NCI-H2171 (cell line): ENCODE results near the gene DDX47.

Experiments
- DNase-seq: peaks from one replicate; lab custom pipeline; 2025; lab: John Stamatoyannopoulos, UW

Gene DDX47

DNA sequence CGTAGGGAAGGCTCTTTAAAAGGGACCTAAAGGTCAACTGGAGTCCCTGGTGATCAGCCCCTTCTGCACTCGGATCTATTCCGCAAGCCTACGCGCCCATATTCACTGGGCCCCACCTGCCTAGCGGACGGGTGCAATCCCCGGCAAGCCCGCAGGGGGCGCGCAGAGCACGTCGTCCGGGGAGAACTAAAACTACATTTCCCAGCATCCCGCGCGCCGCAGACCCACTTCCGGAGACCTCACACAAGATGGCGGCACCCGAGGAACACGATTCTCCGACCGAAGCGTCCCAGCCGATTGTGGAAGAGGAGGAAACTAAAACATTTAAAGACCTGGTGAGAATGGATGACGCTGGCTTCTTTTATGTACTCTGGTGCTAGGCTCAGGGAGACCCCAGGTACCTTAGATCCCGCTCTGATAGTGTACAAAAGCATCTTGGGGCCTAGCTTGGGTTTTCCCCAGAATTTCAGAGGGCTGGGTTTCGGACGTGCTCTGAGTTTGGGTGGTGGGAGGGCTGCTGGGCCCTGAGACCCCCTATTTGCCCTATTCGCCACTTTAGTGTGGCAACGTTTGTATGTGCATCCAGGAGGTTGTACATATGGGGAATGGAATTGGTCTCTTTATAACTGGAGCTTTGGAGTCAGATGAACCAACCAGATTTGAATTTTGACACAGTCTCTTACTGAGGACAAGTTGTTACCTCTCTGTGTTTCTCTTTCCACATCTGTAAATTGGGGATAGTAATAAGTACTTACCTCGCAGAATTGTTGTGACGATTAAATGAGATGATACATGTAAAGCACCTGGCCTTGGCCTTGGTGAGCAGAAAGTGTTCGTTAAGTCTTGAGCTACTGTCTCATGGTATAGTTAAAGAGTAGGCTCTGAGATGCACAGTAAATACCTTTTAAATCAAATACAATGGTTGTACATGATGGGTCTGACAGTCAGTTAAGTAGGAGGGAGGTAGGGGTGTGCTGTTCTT, at the start of gene DDX47:
Gene DDX47 (plus strand): TSS at position 227 of the 982 bp plus-strand sequence. CDS start 22 bp downstream, at position 249.
- peak; percentile 76 for DNase-seq

DNA sequence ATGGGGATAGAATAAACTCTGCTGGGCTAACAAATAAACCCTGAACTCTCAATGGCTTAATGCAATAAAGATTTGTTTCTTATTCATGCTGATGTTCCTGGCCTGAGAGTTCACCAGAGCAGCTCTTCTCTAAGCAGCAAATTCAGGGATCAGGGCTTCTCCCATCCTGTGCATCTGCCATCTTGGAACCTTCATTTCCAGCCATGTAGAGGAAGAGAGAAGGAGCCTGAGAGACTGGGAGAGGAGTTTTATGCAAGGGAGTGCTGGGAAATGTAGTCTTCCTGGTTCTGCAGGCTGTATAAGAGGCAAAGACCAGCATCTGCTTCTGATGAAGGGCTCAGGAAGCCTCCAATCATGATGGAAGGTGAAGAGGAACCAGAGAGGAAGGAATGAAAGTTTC, 48.3 kb upstream of the DDX47 start:
- DNase-seq: no peak

GRCh38 chr12:12770262-12770661, 42.9 kb upstream of the DDX47 start:
- no peak for DNase-seq

DNA sequence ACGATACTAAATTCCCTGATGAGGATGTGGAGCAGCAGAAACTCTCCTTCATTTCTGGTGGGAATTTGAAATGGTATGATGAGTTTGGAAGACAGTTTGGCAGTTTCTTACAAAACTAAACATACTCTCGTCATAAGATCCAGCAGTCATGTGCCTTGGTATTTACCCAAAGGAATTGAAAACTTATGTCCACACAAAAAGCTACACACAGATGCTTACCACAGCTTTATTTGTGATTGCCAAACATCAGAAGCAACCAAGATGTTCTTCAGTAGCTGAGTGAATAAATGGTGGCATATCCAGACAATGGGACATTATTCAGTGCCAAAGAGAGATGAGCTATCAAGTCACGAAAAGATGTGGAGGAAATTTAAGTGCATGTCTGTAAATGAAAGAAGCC, 38.4 kb upstream of the DDX47 start:
- no peak for DNase-seq

GRCh38 chr12:12776261-12776660, 36.9 kb upstream of the DDX47 start:
- no peak for DNase-seq

GRCh38 chr12:12777092-12777491, 36.1 kb upstream of the DDX47 start:
- DNase-seq: no peak

- no peak for DNase-seq
Observed at GRCh38 chr12:12779007-12779406, 34.1 kb upstream of the DDX47 start.

GRCh38 chr12:12779529-12779928, 33.6 kb upstream of the DDX47 start:
- DNase-seq: peak; percentile 51

DNA sequence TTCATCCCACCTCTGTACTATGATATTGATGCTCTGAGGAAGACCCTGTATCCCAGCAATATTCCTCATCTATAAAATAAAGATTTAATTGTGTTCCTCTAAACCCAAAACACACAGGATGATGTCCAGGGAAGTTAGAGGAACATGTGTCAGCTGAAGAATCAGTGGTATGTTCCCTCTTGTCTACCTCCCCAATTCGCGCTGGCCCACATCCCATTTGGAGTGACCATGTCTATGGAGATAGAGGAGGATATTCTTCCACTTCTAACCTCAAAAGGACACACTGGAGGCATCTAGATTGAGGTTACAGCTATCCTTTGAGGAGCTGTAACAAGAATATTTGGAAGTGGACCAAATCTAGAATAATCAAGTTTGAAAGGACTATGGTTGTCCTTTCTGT, 29.0 kb upstream of the DDX47 start:
- no peak for DNase-seq

DNA sequence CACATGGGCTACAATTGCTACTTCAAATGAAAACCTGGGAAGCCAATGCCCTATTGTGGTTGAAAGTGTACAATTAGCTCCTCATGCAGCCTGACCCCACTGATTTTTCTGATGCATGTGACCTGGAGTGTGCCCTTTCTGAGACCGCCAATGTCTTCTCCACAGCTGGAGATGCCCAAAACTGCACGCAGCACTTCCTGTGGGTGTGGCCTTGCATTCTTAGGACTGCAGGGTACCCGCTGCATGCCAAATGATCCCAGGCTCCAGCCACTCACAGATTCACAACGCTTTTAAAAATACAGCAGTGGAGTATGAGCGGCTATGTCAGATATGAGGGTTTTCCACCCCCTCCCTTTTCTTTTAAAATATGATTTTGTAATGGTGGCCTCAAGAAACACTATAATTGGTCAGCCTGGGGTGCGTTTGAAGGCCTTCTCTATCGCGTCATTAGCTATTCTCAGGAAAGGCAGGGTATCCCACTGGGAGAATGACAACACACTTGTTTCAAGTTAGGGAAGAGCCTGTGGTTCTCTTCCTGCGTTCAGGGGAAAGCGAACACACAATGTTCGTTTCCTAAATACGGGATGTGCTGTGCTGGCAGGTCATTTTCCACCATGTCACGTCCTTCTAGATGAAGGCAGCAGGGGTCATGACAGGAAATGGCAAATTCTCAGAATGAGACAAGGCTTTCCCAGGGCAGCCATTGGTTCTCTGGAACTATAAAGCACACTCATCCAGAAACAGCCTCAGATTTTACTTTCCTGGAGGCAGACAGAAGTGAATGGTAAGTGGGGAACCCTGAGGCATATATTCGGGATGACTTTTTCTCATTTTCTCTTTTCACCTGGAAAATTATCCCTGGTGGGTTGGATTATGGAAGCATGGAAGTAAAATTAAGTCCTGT, 28.0 kb upstream of the DDX47 start, which contains the start of gene APOLD1:
Gene APOLD1 (plus strand): TSS at position 749 of the 904 bp plus-strand sequence. CDS start 33 bp downstream, at position 782.
- DNase-seq: no peak

- no peak for DNase-seq
Observed at GRCh38 chr12:12786351-12786705, 26.8 kb upstream of the DDX47 start.

- peak; percentile 39 for DNase-seq
Observed at GRCh38 chr12:12786706-12787601, 26.2 kb upstream of the DDX47 start.

- DNase-seq: no peak
Observed at GRCh38 chr12:12788131-12788530, 25.0 kb upstream of the DDX47 start.

GRCh38 chr12:12788675-12789368, 24.3 kb upstream of the DDX47 start:
- peak; percentile 5 for DNase-seq

GRCh38 chr12:12790956-12791355, 22.2 kb upstream of the DDX47 start:
- no peak for DNase-seq

GRCh38 chr12:12791756-12792369, 21.3 kb upstream of the DDX47 start:
- no peak for DNase-seq

GRCh38 chr12:12792421-12792820, 20.7 kb upstream of the DDX47 start:
- no peak for DNase-seq

DNA sequence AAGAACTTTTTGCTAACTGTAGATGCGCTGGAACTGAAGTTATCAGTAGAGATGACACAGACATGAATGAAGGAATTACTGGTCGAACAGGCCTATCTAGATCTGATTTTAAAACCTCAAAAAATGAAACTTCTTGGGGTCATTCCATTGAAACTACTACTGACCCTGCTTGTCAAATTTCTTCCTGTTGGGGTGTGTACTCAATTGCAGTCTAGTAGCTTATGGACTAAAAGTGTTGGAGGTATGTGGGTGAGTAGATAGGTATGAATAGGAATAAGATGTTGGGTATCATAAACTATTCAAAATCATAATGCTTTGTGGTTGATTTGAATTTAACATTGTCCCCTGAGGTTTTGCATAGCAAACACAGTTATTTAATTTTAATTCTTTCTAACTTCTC, 18.5 kb upstream of the DDX47 start:
- DNase-seq: no peak

DNA sequence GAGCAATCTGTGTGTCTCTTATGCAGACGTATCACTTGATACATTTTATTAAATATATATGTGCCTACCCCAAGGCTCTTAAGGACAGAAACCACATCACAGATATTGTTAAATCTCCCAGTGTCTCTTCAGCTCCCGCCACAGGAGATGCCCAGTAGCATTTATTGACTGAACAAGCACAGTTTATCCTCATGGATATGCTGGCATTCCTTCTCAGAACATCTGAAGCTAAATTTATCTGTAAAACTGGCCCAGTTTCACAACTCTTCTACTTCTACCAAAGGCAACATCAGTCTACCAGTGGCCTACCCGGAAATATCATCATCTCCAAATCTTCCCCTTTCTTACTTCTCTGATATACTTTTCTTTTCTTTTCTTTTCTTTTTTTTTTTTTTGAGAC, 17.0 kb upstream of the DDX47 start:
- no peak for DNase-seq
